A549 (cell line): ENCODE results near the gene CSGALNACT2. TPM values are rescaled to one million over a fixed set of nuclear protein-coding genes. Genes with fewer than 3 reads are reported as not detected.

Experiments used
- ATAC-seq, 2 experiments: fragments of 200-7000 bp in 1 of 2; fragments of >200 bp in 1 of 2; cut with Nextera tagmentation in 1 of 2; cut with Tn5 transposase in 1 of 2; 3 replicates each; pipeline versions ENCODE4 v1.8.0 to v1.9.1; 2018 to 2020; ENCODE audit warnings: mild to moderate bottlenecking in 1 of 2, moderate library complexity in 1 of 2
- CTCF ChIA-PET: fragments of 300-600 bp; sonication (Branson Sonifier 250); formaldehyde crosslinking; extraction: SDS; loops from one replicate; lab custom pipeline; 2021; ENCODE audit warnings: antibody characterized with exemption, inconsistent platforms; lab: Yijun Ruan, JAX
- POLR2A ChIA-PET: fragments of 350-600 bp; formaldehyde crosslinking; extraction: SDS; loops from one replicate; lab custom pipeline; 2021; ENCODE audit warnings: antibody characterized with exemption, inconsistent platforms; lab: Yijun Ruan, JAX
- DNase-seq, 2 experiments: peaks; one replicate each; pipeline versions ENCODE4 v3.0.0 to v3.0.0-alpha.2; 2011 to 2016; ENCODE audit warnings: low read depth in 1 of 2, low spot score in 1 of 2
- FAIRE-seq: peaks from 2 replicates; lab custom pipeline; 2011; peaks lifted over from hg19 to GRCh38; lab: Jason Lieb, UNC
- H3K27ac ChIP-seq, 2 experiments: fragments of >200 bp; sonication (Bioruptor Twin); formaldehyde crosslinking; 3 replicates each; pipeline ENCODE4 v1.5.1; 2016 to 2017
- H3K4me1 ChIP-seq: fragments of >200 bp; sonication (Bioruptor Twin); formaldehyde crosslinking; 3 replicates; pipeline ENCODE4 v1.6.1; 2016
- H3K4me2 ChIP-seq: fragments of >200 bp; sonication (Bioruptor Twin); formaldehyde crosslinking; 3 replicates; pipeline ENCODE4 v1.6.1; 2016
- H3K4me3 ChIP-seq: fragments of >200 bp; sonication (Bioruptor Twin); formaldehyde crosslinking; 3 replicates; pipeline ENCODE4 v1.5.1; 2016
- H3K9me3 ChIP-seq: fragments of >200 bp; sonication (Bioruptor Twin); formaldehyde crosslinking; 3 replicates; pipeline ENCODE4 v1.6.1; 2016
- CEBPB ChIP-seq, 2 experiments: fragments of >200 bp in 1 of 2; sonication (Bioruptor Twin) in 1 of 2; formaldehyde crosslinking in 1 of 2; IDR thresholded peaks; 2 replicates each; pipeline ENCODE4 v1.6.1; 2012 to 2016
- CHD2 ChIP-seq: fragments of 150-350 bp; IDR thresholded peaks from 2 replicates; pipeline ENCODE4 v1.6.1; 2014; ENCODE audit warnings: low read length; ENCODE audit not compliant: partially characterized antibody
- CHD4 ChIP-seq: fragments of 200-600 bp; sonication (generic); IDR thresholded peaks from 2 replicates; pipeline ENCODE4 v1.6.1; 2016; ENCODE audit warnings: antibody characterized with exemption, mild to moderate bottlenecking, borderline replicate concordance
- ELK1 ChIP-seq: fragments of 150-350 bp; IDR thresholded peaks from 2 replicates; pipeline ENCODE4 v1.6.1; 2014; ENCODE audit warnings: low read depth, mild to moderate bottlenecking, low read length
- FOXS1 ChIP-seq: fragments of 250-450 bp; sonication (Bioruptor Pico); IDR thresholded peaks from 2 replicates; pipeline ENCODE4 v1.5.0; 2020; ENCODE audit warnings: mild to moderate bottlenecking, moderate library complexity
- HEYL ChIP-seq: fragments of 250-450 bp; sonication (Bioruptor Pico); IDR thresholded peaks from 2 replicates; pipeline ENCODE4 v1.8.0; 2021; ENCODE audit warnings: mild to moderate bottlenecking, moderate library complexity
- HOXA7 ChIP-seq: fragments of 250-450 bp; sonication (Bioruptor Pico); IDR thresholded peaks from 2 replicates; pipeline ENCODE4 v1.5.0; 2020; ENCODE audit warnings: mild to moderate bottlenecking, moderate library complexity
- HOXB13 ChIP-seq: fragments of 250-450 bp; sonication (Bioruptor Pico); IDR thresholded peaks from 2 replicates; pipeline ENCODE4 v1.5.0; 2020; ENCODE audit warnings: low read depth, mild to moderate bottlenecking, moderate library complexity
- HOXB5 ChIP-seq: fragments of 250-450 bp; sonication (Bioruptor Pico); IDR thresholded peaks from 2 replicates; pipeline ENCODE4 v1.5.0; 2020; ENCODE audit warnings: mild to moderate bottlenecking, moderate library complexity
- JUNB ChIP-seq: fragments of >200 bp; sonication (Bioruptor Twin); formaldehyde crosslinking; IDR thresholded peaks from 2 replicates; pipeline ENCODE4 v1.6.1; 2016
- KDM1A ChIP-seq: fragments of 200-600 bp; sonication (generic); IDR thresholded peaks from 2 replicates; pipeline ENCODE4 v1.6.1; 2016; ENCODE audit warnings: low read depth, mild to moderate bottlenecking
- NPAS2 ChIP-seq: fragments of 250-450 bp; sonication (Bioruptor Pico); IDR thresholded peaks from 2 replicates; pipeline ENCODE4 v1.8.0; 2022; ENCODE audit warnings: mild to moderate bottlenecking, moderate library complexity, borderline replicate concordance
- PBX3 ChIP-seq: IDR thresholded peaks from 2 replicates; pipeline ENCODE4 v1.6.1; 2012
- REST ChIP-seq: fragments of 200-600 bp; sonication (generic); IDR thresholded peaks from 2 replicates; pipeline ENCODE4 v1.6.1; 2016; ENCODE audit warnings: antibody characterized with exemption, mild to moderate bottlenecking, moderate library complexity
- RNF2 ChIP-seq: fragments of 200-600 bp; sonication (generic); IDR thresholded peaks from 2 replicates; pipeline ENCODE4 v1.6.1; 2016; ENCODE audit warnings: low read depth, mild to moderate bottlenecking, antibody characterized with exemption, moderate library complexity, borderline replicate concordance
- SREBF2 ChIP-seq: fragments of 450-650 bp; IDR thresholded peaks from 2 replicates; pipeline ENCODE4 v1.6.1; 2014; ENCODE audit warnings: mild to moderate bottlenecking, moderate library complexity
- ZNF302 ChIP-seq: fragments of 250-450 bp; sonication (Bioruptor Pico); IDR thresholded peaks from 2 replicates; pipeline ENCODE4 v1.9.0; 2021; ENCODE audit warnings: inconsistent platforms, mild to moderate bottlenecking, moderate library complexity
- ZSCAN20 ChIP-seq: fragments of 250-450 bp; sonication (Bioruptor Pico); IDR thresholded peaks from 2 replicates; pipeline ENCODE4 v1.8.0; 2022; ENCODE audit warnings: mild to moderate bottlenecking, moderate library complexity
- WGBS: methylation state at CpG from one replicate; pipeline ENCODE4 v1.1.6; 2017; ENCODE audit errors: missing lambda C conversion rate; 5-methylcytosine and 5-hydroxymethylcytosine counted together
- polyA plus RNA-seq, 4 experiments: library from polyadenylated mRNA; depleted of rRNA in 3 of 4; stranded (reverse); fragments of >200 nt; fragmentation: RNase III in 1 of 4; extraction: RNeasy Plus Mini Kit Qiagen cat#74134 plus additional on column Dnase treatment in 1 of 4; gene quantifications; 2 replicates in 3 of 4; 3 replicates in 1 of 4; pipeline ENCODE4 v1.2.3, GENCODE V29; 2011 to 2017

Gene CSGALNACT2
- polyA plus RNA-seq, 2 of the 4 experiments (the other 2 are of a cell fraction): 11.2 to 29.9 TPM

GRCh38 chr10:43120929-43121314, 17.3 kb upstream of the CSGALNACT2 start:
- FAIRE-seq: no peak

DNA sequence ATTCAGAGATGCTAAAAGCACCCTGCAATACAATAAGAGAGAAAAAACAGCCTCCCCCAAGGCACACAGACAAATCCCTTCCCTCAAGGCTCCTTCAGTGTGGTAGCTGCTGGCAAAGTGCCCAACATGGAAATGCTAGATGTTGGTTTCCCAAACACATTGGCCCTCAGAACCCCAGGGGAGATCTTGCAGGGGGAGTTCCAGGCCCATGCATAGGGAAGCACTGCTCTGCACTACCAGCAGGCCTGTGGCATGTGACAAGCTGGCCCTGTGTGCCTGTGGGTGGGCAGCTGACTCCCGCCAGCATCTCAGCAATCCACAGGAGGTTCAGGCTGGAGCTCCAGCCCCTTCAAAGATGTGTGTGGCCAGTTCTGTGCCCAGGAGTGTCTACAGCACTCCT, 16.8 kb upstream of the CSGALNACT2 start:
- TF ChIP-seq REST (no peak), RNF2 (no peak), HOXB5 (no peak), ZSCAN20 (CRISPR knock-in tag) (no peak), CHD2 (no peak), HOXA7 (CRISPR knock-in tag) (no peak)
- TF ChIP-seq, all 56 proteins: peak for 0
- ChIA-PET POLR2A (no interaction called here), CTCF (interaction anchor here (0.7 to 1.6 kb wide), 5 partner anchors 12 to 254 kb away, joined by 3 to 5 read pairs (median 5); no protein-coding TSS in a partner anchor)
- H3K4me1 ChIP-seq: no peaks in the 10 kb centered on the region
- FAIRE-seq (no peak), DNase-seq (no peak), ATAC-seq (no peak)
- H3K4me2 ChIP-seq: no peak overlapping the region
- H3K9me3 ChIP-seq: no peaks in the 10 kb centered on the region
- no peak overlapping the region for H3K4me3 ChIP-seq
- WGBS: 88% methylated on average over 1 of the region's 1 CpG
- no peak overlapping the region for H3K27ac ChIP-seq

More at GRCh38 chr10:43120929-43121314, 17.3 kb upstream of the CSGALNACT2 start:
- H3K4me1 ChIP-seq: no peaks in the 10 kb centered on the region
- TF ChIP-seq CEBPB (IDR thresholded peaks at IDR 0.05) (no peak), FOXS1 (CRISPR knock-in tag) (no peak), ELK1 (no peak), HEYL (CRISPR knock-in tag) (no peak), ZNF302 (CRISPR knock-in tag) (no peak)
- no peak overlapping the region for H3K27ac ChIP-seq
- no peaks in the 10 kb centered on the region for H3K9me3 ChIP-seq
- H3K4me2 ChIP-seq: no peak overlapping the region
- DNase-seq (no peak), ATAC-seq (no peak)
- POLR2A ChIA-PET: no interaction called here
- no peak overlapping the region for H3K4me3 ChIP-seq
- WGBS: 47% methylated on average over 3 of the region's 3 CpGs
- CTCF ChIA-PET: interaction anchor here (0.7 to 1.0 kb wide), 2 partner anchors 17 to 172 kb away, joined by 3 to 6 read pairs; no protein-coding TSS in a partner anchor

- FAIRE-seq: no peak
- CTCF ChIA-PET: interaction anchor here (0.6 to 1.6 kb wide), 5 partner anchors 11 to 293 kb away, joined by 3 to 5 read pairs (median 5); no protein-coding TSS in a partner anchor
- DNase-seq: no peak
- TF ChIP-seq SREBF2 (no peak), CHD2 (no peak), CHD4 (no peak), JUNB (no peak), HOXB13 (CRISPR knock-in tag) (no peak), KDM1A (no peak), NPAS2 (CRISPR knock-in tag) (no peak), PBX3 (no peak), HOXB5 (no peak)
- TF ChIP-seq, all 56 proteins: peak for 0
- Histone ChIP-seq H3K4me3 (no peak overlapping the region), H3K9me3 (no peaks in the 10 kb centered on the region), H3K4me1 (no peaks in the 10 kb centered on the region), H3K4me2 (no peak overlapping the region), H3K27ac (no peak overlapping the region)
- POLR2A ChIA-PET: no interaction called here
- 14% methylated on average over 1 of the region's 4 CpGs for WGBS
- ATAC-seq: no peak
Measured at GRCh38 chr10:43122096-43122495, 16.1 kb upstream of the CSGALNACT2 start.
